Skin epidermis (tissue), 12 donors: ENCODE results near the gene RNF217.
"Not testable (repeated sequence)": the region's sequence is repeated elsewhere in the genome, so short reads cannot be mapped to it uniquely, and the experiment has no call there.

Experiments used
- H3K27ac ChIP-seq, 21 experiments: fragments of 200-600 bp; sonication (generic) in 11 of 21; one replicate each; pipeline ENCODE4 v1.5.0; 2020; ENCODE audit warnings: mild to moderate bottlenecking in 3 of 21, inconsistent platforms in 2 of 21, moderate library complexity in 2 of 21
- H3K4me3 ChIP-seq, 7 experiments: fragments of 200-600 bp; sonication (generic) in 2 of 7; one replicate each; pipeline ENCODE4 v1.5.0; 2020; ENCODE audit warnings: inconsistent platforms in 2 of 7, mild to moderate bottlenecking in 2 of 7, moderate library complexity in 1 of 7

Gene RNF217

DNA sequence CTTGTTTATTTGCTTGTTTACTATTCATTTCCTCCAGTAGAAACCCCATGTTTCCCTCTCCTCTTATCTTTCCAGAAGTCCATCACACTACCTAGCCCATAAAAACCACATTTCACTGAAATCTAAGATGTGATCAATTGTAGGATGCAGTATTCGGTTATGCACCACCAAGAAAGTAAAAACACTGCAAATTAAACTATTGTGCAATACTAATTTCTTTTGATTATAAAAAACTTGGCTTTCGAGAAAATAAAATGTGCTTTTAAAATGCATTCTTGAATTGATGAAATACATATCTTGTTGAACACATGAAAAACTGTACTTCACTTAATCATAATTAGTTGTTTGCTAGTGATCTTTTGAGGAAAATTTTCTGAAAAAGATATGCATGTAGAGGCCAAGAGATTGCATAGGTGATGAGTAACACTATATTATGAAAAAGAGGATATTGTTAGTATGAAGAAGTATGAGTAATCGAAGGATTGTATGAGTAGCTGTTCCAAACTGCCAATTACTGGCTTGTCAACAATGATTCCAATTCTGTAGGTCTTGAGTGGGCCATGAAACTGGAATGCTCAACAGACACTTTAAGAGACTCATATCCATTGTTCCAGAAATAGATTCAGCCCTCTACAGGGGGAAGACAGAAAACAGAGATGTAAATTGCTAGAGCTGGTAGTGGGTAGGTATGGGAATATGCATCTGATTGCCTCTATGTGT is 79.7 kb downstream of the RNF217 start:
- Histone ChIP-seq H3K4me3 (no peak overlapping the region), H3K27ac (no peak overlapping the region)

DNA sequence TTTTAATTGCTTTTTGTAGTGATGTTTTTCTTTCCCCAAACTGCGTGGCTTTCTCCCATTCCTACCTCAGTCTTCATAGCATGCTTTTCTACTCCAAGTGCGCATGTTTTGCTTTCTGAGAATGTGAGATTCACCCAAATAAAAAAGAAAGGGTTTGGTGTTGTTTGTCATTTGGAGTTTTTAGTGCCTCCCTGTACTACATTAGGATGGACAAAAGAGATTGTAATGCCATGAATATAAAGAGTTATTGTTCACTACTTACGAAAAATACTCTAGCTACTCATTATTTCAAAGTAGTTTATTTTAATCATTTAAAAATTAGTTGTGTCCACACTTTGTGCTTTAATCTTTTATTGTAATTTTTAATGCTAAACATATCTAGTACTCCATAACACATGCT is 81.8 kb downstream of the RNF217 start:
- H3K27ac ChIP-seq, result no peak overlapping the region
- no peak overlapping the region for H3K4me3 ChIP-seq

DNA sequence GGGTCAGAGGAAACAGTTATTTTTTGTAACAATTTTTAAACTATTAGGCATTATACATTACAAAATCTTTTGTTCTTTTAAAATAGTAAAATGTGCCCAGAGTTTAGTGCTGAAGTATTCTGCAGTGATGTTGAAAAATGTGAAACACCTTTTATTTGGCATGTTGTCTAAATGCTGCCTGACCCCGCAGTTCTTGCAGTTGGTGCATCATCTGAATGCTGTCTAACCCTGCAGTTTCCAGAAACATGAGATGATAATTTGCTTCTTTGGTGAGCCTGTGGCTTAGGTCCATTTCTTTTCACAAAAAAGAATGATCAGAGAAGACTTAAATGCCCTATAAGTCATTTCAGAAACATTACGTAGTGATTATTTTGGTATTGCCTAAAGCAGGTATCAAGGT is 82.4 kb downstream of the RNF217 start:
- no peak overlapping the region for H3K4me3 ChIP-seq

DNA sequence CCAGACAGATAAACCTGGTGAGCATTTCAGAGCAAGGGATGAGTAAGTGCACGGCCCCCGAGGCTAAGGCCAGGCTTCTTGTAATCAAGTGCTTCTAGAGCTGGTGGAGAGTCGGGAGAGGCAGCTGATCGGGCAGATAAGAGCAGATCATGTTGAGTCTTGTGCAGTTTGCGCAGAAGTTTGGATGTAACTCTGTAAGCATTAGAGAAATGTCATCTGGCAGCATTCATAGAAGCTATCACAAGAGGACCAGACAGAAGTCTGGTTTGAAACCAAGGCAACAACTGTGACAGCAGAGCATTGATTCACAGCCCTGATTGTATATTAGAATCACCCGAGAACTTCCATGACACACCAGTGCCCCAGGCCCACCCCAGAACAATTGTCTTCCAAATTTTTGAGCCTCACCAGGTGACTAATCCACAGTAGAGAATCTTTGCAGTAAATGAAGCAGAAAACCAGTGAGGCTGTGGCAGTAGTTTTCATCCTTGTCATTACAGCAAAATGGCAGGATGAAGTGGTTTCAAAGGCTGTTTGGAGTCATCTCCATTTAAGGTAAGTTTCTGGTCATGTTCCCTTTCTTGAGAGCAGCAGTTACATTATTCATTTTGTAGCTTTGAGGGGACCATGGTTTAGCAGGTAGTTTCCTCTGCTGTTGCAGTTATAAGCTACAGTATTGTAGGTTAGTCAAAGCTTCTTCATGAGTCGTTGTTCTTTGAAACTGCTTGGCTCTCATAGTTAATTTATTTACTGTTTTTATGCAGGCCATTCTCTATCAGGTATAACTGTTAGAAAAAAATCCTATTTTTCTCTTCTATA is 84.1 kb downstream of the RNF217 start:
- H3K4me3 ChIP-seq, result no peak overlapping the region
- H3K27ac ChIP-seq, result peak overlapping the region in 8 of 21 experiments; percentile 19 to 55 (median 42)

More for the DNA sequence above, 82.4 kb downstream of the RNF217 start:
- no peak overlapping the region for H3K27ac ChIP-seq

DNA sequence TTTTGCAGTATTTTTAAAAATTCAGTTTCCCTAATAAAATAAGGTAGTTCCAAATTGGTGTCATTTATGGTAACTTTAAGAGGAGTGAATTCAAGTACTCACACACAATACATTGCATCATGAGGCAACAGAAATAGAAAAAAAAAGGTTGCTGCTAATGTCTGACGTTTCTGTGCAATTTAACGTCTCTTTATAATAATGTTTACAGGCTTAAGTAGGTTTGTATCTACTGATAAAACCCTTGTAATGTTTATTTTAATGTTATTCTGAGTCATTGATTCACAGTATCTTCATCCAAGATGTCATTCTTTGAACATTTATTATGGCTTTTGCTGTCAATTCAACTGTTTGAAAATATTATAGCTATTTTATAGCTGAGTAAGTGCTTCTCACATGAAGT is 86.0 kb downstream of the RNF217 start:
- H3K4me3 ChIP-seq, result no peak overlapping the region
- peak overlapping the region in 1 of 21 experiments; percentile 39 for H3K27ac ChIP-seq

DNA sequence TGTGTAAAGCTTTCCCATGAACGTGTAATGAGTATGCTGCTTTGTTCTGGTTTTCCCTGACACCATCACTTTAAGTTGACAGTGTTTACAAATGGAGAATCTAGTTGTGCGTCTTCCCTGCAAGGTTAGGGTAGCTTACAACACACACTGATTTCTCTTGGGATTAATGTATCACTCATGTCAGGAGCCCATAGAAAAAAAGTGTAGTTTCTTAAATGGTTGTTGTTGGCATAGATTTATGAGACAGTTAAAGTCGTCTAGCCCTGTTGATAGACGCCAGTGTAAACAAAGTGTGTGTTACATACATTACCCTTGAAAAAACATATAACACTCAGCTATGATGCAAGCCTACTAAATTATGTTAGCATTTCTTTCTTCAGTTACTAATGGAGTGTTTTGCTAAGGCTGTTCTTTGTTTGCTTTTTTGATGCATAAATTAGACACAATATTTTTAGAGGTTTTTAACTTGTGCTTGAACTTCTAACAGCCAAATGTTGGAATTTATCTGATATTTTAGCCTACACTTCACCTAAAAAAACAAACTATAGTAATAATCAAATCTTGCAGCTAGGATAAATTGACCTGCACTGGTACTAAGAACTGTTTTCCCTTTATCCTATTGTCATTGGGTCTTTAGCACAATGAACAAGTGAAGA is 88.6 kb downstream of the RNF217 start:
- Histone ChIP-seq H3K4me3 (no peak overlapping the region), H3K27ac (peak overlapping the region in 1 of 21 experiments; percentile 35)

DNA sequence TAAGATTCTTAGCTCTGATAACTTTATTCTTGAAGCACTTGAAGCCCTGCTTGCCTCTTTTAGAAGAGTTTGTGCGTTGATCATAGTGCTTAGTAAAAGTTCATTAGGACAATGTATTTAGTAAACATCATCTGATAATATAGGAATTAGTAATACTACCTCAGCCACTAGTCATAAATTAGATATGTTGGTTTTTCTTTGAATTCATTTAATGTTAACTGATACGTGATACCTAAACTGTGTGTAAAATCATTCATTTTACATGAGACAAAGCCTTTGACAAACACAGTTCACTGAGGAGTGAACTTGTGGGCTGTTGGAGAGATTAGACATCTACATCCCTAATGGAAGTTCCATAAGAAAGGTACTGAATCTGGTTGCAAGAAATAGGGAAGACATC is 91.6 kb downstream of the RNF217 start:
- no peak overlapping the region for H3K4me3 ChIP-seq
- no peak overlapping the region for H3K27ac ChIP-seq

DNA sequence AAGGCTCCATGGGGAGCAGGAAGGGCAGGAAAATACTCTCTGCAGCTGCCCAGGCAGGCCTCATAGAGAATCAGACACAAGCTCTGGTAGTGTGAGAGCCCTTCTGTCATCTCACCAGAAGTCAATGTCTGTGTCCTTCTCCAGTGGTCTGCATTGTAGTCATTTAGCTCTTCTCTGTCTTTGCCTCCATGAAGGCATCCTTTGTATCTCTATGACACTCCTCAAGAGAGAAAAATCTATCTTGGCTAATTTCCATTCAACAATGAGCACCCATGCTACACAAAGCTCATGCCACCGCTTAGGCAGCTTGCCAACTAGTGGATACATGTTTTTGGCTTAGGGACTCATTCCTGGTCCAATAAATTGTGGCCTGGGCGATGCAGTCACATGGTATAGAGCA is 92.1 kb downstream of the RNF217 start:
- Histone ChIP-seq H3K27ac (no peak overlapping the region), H3K4me3 (no peak overlapping the region)

DNA sequence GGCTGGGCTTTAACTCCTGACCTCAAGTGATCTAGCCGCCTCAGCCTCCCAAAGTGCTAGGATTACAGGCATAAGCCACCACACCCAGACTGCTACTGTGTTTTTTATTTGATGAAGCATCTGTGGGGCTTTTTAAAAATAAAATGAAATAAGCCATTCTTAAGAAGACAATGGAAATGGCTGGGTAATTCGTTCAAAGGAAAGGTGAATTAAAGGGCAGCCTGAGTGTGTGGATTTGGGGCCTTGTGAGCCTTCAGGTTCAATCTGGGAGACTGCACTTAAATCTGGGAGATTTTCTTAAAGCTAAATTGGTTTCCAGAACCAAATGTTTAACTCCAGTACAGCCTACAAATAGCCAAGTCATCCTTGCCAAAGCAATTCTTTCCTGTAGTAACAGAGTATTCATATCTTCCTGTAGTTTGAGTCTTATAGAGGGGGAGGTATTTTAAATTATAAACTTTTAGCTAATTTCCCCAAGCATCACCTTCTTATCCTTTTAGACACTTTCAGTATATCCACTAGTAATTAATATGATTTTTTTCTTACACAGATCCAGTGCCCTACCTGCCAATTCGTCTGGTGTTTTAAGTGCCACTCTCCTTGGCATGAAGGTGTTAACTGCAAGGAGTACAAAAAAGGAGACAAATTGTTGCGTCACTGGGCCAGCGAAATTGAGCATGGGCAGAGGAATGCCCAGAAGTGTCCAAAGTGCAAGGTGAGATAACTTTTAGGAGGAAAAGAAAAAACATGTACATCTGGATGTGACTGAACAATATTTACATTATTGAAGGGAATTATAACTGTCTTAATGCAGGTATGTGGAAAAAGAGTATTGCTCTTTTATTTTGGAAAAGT is 95.4 kb downstream of the RNF217 start:
- Histone ChIP-seq H3K4me3 (no peak overlapping the region), H3K27ac (no peak overlapping the region)

DNA sequence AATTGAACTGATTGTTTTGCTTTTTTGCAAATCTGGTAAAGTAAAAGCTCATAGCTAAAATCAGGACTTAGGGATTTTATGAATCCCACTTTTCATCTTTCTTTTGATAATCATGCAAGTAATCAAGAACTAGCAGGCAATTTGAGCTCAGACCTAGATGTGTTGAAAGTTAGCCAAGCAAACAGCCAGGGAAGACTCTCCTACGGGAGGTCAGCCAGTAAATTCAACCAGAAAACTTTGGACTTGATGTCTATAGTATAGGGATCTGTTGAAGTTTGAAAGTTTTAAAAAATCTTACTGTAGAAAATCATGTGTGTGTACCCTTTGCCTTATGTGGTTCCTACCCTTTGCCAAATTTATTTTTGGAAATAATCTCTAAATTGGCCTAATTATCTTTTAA is 96.3 kb downstream of the RNF217 start:
- H3K27ac ChIP-seq, result no peak overlapping the region
- no peak overlapping the region for H3K4me3 ChIP-seq

DNA sequence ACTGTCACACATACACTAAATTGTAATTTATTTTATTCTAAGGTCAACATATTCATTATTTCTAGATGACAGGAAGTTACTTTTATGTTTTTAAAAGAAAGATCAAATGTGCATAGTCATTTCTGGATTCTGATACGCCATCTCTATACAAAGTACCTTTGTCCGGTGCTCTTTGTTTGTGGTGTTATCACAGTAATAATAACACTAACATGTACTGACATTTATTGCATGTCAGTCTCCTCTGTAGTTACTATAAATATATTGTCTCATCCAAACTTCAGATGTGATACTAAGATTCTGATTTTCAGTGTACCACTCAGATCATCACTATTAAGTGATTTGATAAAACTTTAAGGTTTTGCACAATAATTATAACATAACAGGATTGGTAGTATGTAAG is 101.1 kb downstream of the RNF217 start:
- H3K4me3 ChIP-seq, result no peak overlapping the region
- no peak overlapping the region for H3K27ac ChIP-seq

DNA sequence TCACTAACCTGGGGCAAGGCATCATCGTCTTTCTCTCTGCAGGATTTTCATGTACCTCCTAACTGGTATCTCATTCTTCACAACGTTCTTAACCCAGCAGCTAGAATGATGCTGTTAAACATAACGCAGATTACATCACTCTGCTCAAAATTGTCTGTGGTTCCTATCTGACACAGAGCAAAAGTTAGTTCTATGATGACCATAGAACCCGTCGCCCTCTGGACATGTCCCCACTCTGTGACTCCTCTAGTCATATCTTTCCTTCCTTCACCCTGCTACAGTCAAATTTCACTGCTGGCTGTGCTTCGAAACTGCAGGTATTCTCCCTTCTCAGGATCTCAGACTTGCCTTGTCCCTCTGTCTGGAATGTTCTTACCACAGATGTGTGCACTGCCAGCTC is 103.9 kb downstream of the RNF217 start:
- H3K27ac ChIP-seq, result no peak overlapping the region

DNA sequence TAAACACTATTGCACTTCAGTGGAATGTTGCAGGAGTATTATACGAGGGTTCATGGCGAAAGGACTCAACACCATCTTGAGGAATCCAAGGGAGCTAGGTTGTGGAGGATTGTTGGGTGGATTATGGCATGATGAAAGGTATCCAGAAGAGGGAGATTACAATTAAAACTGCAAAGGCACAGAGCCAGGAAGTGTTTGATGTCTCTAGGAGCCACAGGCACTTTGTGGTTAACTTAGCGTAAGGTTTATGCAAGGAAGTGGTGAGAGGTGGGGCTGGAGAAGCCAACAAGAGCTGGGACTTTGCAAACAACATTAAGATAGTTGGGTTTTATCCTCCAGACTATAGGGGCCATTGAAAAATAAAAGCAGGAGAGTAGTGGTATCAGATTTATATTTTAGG is 104.7 kb downstream of the RNF217 start:
- H3K4me3 ChIP-seq, result no peak overlapping the region

More for the DNA sequence above, 103.9 kb downstream of the RNF217 start:
- no peak overlapping the region for H3K4me3 ChIP-seq

DNA sequence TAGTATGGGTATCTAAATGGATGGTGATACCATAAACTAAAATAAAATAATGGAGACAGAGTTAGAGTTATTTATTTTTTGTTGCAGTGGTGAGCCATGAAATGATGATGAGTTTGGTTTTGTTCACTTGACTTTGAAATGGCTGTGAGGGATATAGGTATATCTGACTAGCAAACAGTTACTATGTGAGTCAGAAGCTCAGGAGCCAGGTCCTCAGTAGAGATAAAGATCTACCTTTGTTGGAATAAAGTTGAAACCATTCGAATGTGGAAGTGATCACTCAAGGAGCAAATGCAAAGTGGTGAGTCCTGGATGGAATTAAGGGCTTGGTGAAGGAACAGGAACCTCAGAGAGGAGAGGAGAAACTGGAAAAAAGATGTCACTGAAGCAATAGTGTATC is 105.3 kb downstream of the RNF217 start:
- no peak overlapping the region for H3K4me3 ChIP-seq
- no peak overlapping the region for H3K27ac ChIP-seq

More for the DNA sequence above, 104.7 kb downstream of the RNF217 start:
- H3K27ac ChIP-seq, result no peak overlapping the region

DNA sequence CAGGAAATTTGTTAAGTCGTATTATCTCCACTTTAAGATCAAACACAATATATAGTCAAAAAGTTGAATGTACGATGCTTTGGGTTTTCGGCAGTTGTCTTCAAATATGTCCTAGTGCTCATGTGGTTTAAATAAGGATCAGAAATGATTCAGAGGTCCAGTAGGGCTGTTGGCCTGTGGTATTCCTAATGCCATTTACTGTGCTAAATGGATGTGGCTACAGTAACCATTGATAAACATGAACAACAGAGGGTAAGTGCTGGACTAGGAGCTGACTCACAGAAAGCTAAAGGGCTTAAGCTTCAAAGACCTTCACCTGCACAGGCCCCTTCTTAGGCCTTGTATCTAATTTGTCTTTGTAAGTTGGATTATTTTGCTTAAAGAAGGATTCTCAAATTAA is 110.8 kb downstream of the RNF217 start:
- Histone ChIP-seq H3K4me3 (no peak overlapping the region), H3K27ac (no peak overlapping the region)

DNA sequence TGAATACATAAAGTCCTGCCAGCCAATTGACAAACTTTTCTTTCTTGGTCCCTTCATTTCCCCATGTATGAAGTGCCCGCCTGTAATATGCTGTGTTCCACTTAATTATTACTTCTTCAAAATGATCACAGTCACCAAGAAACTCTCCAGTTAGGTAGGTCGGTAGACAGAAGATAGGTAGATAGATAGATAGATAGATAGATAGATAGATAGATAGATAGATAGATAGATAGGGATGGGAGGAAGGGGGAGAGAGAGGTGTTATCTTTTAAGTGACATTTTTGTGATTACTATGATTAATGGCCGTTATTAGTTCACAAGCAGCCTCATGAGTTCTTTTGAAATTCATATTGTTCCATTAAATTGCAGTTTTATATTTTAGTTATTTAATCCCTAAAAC is 111.9 kb downstream of the RNF217 start:
- Histone ChIP-seq H3K27ac (no peak overlapping the region), H3K4me3 (no peak overlapping the region)

DNA sequence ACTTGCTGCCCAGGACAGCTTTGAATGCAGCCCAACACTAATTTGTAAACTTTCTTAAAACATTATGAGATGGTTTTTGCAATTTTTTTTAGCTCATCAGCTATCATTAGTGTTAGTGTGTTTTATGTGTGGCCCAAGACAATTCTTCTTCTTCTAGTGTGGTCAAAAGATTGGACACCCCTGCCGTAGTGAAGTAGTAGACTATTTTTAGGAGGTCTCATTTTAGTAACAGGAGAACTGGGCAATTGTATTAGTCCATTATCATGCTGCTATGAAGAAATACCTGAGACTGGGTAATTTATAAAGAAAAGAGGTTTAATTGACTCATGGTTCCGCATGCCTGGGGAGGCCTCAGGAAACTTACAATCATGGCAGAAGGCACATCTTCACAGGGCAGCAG is 112.8 kb downstream of the RNF217 start:
- not testable (repeated sequence) for H3K27ac ChIP-seq, H3K4me3 ChIP-seq

DNA sequence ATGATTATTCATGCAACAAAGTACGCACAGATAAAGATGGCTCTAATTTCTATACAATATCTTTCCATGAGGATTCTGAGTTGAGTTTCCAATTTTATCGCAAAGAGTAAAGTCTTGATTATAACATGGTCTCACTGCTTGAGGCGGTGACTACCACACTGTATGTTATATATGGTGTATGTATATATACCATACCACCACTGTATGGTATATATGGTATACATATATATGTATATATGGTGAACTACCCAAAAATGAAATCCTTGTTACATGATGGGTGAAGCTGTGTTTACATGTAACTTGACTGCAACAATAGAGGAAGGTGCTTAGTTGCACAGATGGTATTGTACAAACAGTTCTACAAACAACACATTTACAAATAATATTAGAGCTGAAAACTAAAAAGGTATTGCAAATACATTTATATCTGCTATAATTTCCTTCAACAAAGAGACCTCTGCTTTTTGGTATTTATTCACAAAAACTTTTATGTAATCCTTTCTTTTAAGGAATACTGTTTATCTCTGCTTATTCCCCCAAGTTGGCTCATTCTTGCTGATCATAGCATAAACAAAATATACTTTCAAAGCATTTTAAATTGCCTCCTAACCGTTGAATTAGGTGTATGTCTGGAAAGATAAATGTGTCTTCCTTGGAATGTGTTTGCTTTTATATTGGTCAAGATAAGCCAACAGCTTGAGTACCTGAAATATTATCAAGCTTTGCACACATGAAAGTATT is 113.7 kb downstream of the RNF217 start:
- H3K27ac ChIP-seq, result no peak overlapping the region
- H3K4me3 ChIP-seq, result no peak overlapping the region

DNA sequence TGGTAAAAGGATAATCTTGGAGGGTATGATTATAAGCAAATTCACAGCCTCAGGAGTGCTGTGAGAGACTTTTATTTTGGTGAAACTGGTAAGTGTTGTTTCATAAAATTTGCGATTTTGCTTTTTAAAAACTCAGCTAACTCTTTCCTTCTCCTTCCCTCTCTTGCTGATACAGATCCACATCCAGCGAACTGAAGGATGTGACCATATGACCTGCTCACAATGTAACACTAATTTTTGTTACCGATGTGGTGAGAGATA is 114.2 kb downstream of the RNF217 start:
- Histone ChIP-seq H3K4me3 (no peak overlapping the region), H3K27ac (no peak overlapping the region)
